ENCODE measurements around the gene SDR42E1.

DNA sequence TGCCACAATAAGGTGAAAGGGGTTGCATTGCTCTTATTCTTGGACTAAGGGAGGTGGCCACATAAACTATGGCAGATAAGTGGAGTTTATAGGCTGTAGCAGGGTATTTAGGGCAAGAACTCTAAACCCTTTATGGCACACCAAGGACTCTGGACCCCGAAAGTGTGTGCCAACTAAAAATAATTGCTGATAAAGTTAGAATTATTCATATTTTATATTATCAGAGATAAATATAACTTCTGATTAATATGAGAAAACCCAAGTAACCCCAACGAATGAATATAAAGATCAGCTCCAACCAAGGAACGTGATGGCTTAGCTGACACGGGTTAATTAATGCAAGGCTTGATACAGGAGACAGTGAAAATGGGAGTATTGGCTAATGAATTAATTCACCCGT lies 8.8 kb upstream of the SDR42E1 start:
- TF ChIP-seq, protein P1, sequence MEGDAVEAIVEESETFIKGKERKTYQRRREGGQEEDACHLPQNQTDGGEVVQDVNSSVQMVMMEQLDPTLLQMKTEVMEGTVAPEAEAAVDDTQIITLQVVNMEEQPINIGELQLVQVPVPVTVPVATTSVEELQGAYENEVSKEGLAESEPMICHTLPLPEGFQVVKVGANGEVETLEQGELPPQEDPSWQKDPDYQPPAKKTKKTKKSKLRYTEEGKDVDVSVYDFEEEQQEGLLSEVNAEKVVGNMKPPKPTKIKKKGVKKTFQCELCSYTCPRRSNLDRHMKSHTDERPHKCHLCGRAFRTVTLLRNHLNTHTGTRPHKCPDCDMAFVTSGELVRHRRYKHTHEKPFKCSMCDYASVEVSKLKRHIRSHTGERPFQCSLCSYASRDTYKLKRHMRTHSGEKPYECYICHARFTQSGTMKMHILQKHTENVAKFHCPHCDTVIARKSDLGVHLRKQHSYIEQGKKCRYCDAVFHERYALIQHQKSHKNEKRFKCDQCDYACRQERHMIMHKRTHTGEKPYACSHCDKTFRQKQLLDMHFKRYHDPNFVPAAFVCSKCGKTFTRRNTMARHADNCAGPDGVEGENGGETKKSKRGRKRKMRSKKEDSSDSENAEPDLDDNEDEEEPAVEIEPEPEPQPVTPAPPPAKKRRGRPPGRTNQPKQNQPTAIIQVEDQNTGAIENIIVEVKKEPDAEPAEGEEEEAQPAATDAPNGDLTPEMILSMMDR (IDR thresholded peaks at IDR 0.05): no peak
- TF ChIP-seq POLR2A (IDR thresholded peaks at IDR 0.05): no peak
